ENCODE data around the gene CHRD.

DNA sequence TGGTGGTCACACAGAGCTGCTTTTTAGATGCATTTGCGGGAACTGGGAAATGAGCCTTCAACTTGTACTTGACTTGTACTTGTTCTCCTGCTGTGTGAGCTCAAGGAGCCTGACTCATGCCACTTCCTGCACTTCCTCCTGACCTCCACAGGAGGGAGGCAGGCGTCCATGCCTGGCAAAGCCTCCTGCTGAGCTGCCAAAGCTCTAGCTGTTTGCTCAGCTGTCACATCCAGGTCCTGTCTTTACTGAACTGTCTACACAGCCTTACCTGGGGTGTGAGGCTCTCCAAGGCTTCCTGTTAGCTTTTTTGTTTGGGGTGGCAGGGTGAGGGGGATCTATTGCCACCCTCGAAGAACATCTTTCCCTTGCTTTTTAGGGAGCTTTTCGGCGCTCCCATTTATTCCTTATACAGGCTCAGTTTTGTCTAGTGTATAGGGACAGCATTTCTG, 8.3 kb upstream of the CHRD start:
- TF ChIP-seq, protein P1, sequence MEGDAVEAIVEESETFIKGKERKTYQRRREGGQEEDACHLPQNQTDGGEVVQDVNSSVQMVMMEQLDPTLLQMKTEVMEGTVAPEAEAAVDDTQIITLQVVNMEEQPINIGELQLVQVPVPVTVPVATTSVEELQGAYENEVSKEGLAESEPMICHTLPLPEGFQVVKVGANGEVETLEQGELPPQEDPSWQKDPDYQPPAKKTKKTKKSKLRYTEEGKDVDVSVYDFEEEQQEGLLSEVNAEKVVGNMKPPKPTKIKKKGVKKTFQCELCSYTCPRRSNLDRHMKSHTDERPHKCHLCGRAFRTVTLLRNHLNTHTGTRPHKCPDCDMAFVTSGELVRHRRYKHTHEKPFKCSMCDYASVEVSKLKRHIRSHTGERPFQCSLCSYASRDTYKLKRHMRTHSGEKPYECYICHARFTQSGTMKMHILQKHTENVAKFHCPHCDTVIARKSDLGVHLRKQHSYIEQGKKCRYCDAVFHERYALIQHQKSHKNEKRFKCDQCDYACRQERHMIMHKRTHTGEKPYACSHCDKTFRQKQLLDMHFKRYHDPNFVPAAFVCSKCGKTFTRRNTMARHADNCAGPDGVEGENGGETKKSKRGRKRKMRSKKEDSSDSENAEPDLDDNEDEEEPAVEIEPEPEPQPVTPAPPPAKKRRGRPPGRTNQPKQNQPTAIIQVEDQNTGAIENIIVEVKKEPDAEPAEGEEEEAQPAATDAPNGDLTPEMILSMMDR (conservative IDR thresholded peaks at IDR 0.05), result peak; percentile 99
- no peak for TF ChIP-seq ZFX (IDR thresholded peaks at IDR 0.05)
